Activated T-cell treated with anti-CD3 and anti-CD28 coated beads for 1 hour (primary cell): ENCODE data around the gene ARF3.

Experiments
- DNase-seq: peaks from one replicate; pipeline ENCODE4 v3.0.0-alpha.2; 2020; ENCODE audit warnings: low read depth

The ARF3 gene

DNA sequence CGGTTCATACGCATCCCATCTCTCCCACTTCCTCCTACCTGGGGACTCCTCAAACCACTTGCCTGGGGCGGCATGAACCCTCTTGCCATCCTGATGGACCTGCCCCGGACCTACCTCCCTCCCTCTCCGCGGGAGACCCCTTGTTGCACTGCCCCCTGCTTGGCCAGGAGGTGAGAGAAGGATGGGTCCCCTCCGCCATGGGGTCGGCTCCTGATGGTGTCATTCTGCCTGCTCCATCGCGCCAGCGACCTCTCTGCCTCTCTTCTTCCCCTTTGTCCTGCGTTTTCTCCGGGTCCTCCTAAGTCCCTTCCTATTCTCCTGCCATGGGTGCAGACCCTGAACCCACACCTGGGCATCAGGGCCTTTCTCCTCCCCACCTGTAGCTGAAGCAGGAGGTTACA lies 24.5 kb upstream of the ARF3 start:
- no peak for DNase-seq

DNA sequence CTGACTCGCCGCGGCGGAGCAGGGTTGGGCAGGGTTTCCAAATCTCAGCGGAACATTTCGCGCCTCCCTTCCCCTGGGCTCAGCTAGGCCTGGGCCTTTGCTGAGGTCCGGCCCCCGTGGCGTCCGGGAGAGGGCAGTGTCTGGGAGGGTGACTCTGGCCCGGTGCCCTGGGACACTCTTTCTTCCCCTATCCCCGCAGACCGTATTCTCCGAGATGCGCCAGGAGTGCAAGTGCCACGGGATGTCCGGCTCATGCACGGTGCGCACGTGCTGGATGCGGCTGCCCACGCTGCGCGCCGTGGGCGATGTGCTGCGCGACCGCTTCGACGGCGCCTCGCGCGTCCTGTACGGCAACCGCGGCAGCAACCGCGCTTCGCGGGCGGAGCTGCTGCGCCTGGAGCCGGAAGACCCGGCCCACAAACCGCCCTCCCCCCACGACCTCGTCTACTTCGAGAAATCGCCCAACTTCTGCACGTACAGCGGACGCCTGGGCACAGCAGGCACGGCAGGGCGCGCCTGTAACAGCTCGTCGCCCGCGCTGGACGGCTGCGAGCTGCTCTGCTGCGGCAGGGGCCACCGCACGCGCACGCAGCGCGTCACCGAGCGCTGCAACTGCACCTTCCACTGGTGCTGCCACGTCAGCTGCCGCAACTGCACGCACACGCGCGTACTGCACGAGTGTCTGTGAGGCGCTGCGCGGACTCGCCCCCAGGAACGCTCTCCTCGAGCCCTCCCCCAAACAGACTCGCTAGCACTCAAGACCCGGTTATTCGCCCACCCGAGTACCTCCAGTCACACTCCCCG lies 23.9 kb upstream of the ARF3 start:
- DNase-seq = no peak

DNA sequence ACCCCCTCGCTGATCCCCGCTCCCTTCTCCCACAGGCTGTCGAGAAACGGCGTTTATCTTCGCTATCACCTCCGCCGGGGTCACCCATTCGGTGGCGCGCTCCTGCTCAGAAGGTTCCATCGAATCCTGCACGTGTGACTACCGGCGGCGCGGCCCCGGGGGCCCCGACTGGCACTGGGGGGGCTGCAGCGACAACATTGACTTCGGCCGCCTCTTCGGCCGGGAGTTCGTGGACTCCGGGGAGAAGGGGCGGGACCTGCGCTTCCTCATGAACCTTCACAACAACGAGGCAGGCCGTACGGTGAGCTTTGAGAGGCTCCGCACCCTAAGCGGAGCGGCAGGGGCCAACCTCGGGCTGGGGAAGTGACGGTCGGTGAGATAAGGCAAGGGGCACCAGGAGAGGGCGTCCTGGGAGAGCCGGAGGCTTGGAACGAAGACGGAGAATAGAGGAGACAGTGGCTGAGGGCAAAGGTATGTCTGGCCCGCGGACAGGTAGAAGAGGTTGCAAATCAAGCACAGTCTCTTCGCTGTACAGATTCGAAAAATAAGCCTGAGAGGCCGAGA lies 23.2 kb upstream of the ARF3 start:
- no peak for DNase-seq

DNA sequence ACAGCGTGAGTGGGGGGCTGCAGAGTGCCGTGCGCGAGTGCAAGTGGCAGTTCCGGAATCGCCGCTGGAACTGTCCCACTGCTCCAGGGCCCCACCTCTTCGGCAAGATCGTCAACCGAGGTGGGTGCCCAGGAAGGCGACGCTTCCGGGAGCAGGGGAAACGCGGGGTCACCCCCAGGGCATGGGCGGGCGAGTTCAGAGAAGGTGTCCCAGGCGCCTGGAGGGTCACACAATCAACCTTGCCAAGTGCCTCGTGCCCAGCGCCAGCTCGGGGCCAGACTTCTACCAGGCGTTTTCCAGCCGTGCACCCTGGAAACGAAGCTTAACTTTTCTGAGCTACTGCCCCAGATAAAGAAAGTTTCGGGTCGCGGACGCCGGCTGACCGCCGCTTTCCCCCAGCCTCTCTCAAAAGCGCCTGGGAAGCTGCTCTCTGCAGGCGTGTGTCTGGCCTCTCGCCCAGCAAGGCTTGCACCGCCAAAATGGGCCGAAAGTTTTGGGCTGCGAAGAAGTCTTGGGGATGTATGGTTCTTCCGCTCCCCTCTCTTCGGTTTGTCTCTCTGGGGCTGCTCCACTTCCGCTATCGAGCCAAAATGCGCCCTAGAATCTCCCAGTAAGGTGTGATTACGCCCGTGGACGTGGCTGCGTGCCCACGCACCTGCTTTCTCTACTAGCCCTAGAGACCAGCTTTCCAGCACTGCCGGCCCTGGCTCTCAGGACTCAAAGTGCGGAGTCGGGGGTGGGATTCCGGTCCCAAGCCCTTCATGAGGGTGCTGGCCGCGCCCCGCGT lies 22.5 kb upstream of the ARF3 start:
- DNase-seq = no peak

DNA sequence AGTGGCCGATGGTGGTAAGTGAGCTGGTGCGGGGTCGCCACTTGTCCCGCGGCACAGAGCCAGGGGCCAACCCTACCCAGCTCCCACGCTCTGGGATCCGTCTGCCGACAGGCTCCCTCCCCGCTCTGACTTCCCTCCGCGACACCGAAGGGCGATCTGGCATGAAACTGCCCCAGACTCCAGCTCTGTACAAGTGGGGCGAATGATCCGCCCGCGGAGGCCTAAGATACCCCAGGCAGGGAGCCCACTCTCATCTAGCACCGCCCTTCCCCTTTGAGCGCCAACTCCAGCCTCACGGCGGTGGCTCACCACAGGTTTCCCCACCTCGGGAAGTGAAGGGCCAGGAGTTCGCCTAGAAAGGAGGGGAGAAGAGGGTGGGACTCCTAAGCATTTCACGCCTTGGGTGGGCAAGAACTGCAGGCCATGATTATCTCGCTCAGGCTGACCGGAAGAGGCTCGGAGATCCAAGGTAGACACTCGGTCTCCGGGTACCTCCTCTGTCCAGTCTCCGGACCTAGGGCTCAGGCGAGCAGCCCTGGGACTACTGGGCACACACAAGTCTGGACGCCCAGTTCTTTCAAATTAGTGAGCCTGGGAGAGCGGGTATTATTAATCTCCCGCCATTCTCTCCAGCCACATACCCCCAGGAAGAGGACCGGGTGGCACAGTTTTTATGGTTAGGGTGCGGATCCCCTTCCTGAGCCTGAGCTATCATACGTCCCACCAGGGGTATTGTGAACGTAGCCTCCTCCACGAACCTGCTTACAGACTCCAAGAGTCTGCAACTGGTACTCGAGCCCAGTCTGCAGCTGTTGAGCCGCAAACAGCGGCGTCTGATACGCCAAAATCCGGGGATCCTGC lies 21.7 kb upstream of the ARF3 start:
- DNase-seq = no peak

DNA sequence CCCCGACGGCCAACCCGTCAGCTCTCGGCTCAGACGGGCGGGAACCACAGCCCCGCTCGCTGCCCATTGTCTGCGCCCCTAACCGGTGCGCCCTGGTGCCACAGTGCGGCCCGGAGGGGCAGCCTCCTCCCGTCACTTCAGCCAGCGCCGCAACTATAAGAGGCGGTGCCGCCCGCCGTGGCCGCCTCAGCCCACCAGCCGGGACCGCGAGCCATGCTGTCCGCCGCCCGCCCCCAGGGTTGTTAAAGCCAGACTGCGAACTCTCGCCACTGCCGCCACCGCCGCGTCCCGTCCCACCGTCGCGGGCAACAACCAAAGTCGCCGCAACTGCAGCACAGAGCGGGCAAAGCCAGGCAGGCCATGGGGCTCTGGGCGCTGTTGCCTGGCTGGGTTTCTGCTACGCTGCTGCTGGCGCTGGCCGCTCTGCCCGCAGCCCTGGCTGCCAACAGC lies 21.0 kb upstream of the ARF3 start, which contains the start of gene WNT1:
Gene WNT1 (plus strand): TSS at position 32 of the 450 bp plus-strand sequence. CDS start 329 bp downstream, at position 361.
- no peak for DNase-seq

DNA sequence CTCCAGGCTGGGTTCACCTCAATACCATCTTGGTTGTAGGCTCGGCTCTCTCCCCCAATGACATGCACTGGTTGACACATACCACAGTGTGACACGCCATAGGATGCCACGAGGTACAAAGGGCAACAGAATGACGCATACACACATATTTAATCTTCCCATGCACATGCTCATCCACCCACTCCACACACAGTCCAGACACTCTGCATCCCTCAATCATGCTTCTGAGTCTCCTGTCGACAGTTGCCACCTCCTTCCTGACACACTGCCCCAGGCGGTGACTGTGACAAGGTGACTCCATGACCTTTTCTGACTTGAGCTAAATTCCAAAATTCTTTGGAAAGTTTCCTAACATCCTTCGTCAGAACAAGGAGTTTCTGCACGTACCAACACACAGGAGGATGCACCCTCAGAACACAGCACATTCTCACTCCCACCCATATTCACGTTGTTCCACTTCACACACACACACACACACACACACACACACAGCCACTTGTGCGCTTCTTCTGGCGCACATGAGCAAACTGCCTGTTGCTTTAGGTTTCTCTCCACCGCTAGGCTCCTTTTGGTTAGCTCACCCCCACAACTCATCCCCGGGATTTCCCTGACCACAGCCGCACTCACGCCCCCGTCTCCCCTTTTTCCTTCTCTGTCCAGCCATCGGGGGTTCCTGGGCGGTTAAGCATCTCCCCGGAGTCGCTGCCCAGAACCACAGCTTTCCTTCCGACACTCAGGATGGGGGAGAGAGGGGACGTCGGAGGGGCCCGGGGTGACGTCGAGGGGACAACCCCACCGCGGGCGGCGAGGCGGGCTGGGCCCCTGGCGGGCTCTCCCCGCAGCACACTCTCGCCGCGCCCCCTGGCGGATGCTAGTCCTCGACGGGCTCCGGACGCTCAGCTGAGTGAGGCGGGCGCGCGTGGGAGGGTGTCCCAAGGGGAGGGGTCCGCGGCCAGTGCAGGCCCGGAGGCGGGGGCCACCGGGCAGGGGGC lies 20.3 kb upstream of the ARF3 start:
- DNase-seq = peak; percentile 83

DNA sequence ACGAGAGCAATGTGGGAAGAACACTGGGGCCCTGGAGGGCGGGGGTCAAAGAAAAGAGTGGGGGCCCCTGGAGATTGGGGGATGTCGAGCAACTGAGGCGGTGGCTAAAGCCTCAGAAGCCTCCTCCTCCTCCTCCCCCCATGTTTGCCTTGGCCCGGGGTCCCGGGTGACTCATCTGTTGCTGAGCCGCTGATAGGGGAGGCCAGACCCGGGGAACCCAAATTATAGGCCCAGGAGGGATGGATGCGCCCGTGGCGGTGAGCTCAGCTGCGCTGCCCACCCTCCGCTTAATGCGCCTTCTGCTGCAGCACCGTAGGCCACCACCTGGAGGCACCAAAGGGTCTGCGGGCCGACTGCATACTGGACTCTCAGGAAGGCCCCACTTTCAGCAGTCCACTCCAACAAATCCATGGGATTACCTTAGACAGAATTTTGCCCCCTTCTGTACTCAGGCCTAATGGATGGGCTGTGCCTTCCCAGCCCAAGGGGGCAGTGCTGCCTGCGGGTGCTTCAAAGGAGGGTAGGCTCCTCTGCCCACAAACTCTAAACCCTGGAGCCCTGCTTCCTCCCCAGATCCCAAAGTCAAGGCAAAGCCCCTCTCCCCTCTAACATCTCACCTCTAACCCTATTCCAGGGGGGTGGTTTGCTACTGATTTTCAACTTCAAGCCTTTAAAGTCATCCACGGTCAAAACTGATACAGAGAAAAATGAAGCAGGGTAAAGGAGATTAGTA lies 16.8 kb upstream of the ARF3 start:
- DNase-seq = no peak

DNA sequence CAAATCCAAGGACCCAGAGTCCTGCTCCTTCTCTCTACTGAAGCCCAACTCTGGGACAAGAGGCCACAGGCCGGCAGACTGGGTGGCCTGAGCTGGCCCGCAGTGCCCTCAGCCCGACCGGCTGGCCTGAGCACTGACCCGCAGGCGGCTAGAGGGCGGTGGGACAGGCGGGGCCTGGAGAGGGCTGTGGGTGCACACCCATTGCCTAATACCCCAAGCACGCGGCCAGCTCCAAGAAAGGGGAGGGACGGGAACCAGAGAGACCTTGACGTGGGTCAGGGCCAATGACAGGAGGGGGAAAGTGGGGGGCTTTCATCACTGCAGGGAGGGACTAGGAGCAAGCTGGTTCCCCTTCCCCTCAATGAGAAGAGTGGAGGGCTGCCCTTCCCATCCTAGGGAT lies 16.2 kb upstream of the ARF3 start:
- DNase-seq = no peak

DNA sequence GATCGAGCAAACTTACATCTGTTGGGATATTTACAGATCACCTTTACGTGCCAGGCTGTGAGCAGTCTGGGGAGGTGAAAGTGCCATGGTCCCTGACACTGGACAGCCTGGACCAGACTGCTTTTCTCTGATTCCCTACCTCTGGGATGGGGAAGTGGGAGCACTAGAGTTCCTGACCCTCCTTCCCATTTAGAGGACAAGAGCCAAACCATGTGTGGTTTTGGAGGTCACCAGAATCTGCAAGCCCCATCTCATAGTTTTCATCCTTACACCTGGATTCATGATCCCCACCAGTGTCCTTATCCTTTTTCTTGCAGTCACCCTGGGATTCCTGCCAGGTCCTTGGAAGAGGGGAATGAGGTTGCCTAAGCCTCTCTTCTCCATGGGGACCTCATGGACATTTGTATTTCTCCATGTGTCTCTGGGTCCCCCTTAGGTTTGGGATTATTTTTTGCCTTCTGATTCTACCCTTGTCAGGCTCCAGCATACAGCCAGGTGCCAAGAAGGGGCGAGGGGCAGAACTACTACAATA lies 15.7 kb upstream of the ARF3 start:
- no peak for DNase-seq

DNA sequence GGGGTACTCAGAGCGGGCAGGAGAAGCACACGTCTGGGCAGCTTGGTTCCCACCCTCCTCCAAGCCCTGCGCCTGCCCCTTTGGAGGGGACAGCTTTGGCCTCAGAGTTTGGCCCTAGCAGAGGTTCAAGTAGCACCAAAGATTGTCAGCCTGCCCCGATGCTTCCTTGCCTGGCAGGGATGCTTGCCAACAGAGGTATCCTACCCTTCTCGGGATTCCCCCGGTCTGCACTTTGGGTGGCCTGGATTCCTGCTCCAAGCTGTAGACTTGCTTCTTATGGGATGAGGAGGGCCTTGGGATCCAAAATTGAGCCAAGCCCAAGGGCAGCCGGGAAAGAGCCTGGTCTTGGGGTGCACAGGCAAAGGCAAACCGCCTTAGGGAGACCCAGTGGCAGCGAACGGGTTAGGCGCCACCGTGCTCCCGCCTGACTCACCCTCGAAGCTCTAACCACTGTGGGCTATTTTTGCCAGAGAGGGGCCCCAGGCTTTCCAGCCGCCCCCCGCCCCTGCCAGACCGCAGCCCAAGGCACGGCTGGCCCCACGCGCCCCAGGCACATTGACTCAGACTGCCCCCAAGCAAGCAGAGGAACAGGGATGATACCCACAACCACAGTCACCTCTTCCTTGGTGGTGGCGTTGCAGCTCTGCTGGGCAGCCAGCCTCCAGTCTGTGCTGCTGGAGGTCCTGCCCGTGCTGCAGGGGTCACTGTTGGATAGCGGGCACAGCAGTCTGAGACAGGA lies 15.1 kb upstream of the ARF3 start:
- DNase-seq = no peak

DNA sequence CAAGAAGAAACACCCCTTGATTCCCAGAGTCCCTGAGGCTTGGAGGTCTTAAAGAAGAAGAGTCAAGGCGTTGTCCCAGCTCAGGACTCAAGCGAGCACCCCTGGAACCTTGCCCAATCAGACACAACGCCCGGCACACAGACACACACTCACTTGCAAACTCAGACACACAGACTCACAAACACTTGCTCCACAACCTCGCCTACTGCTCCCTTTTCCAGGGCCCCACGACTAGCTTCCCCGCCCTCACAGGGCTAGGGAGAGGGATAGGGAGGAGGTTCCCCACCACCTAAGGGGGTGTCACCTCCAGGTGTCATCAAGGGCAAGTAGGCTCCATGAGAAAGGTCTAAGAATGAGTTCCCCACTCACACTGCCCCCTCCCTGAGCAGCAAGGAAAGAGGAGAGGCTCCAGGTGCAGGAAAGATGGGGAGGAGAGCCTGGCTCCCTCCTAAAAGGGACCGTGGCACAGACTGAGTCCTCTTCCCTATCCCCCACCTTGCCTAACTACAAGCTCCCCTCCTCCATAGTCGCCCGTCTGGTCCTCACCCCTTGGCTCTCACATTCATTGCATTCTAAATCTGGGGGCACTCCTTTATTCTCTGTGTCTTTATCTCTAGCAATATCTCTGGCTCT lies 13.5 kb upstream of the ARF3 start:
- no peak for DNase-seq

DNA sequence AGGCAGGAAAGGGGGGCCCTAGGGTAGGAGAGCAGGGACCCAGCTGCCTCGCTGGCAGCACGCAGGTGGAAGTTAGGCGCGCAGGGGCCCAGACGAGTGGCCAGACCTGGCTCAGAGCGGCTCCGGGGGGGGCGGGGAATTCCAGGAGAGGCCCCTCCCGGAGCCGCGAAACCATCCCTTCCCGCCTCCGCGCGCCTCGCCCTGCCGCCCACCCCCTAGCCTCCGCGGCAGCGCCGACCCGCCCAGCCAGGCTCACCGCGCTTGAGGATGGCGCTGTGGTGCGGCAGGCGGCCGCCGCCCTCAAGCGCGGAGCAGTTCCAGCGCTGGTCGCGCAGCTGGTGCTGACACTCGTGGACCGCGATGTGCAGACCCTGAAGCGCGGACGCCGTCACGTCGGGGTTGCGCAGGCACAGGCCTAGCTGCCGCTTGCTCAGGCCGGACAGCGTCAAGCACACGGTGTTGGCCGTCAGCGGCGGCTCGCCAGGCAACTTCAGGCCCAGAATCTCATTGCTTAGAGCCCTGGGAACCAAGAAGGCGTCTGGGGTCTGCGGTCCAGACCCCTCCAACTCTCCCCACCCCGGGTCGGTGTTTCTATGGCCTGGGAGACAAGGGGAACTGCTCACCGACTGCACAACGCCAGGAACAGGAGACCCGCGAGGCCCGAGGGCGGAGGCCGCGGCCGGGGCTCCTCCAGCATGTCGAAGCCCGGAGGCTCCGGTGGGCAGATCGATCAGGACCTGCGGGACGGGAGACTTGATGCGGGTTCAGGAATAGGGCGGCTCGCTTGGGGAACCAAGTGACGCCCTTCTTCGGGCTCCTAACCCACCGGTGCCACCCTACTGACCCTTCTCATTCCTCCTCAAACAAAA lies 12.8 kb upstream of the ARF3 start:
- DNase-seq = no peak

DNA sequence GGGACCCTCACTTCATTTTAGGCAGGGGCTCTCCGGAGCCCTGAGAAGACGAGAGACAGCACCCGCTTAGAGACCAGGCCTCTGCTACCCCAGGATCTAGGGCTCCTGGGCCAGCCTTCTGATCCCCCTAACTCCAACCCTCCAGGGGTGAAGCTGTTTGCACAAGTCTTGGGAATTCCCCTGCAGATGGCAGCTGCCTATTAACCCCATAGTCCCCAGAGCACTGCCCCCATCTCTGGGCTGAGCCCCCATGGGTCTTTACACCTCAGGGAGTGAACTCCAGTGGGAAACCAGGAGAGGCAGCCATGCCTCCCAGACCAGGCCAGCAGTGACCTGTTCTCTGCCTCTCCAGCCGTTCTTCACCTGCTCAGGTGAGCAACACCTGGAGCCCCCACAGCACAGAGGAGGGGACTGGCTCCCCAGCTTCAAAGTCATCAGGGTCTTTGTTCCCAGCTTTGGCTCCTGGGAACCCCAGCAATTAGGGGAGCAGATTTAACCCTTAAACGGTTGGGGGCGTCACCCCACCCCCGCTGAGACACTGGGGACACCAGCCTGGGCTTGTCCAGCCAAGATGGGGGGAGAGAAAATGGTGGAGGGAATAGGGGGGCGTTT lies 12.0 kb upstream of the ARF3 start:
- DNase-seq = no peak

DNA sequence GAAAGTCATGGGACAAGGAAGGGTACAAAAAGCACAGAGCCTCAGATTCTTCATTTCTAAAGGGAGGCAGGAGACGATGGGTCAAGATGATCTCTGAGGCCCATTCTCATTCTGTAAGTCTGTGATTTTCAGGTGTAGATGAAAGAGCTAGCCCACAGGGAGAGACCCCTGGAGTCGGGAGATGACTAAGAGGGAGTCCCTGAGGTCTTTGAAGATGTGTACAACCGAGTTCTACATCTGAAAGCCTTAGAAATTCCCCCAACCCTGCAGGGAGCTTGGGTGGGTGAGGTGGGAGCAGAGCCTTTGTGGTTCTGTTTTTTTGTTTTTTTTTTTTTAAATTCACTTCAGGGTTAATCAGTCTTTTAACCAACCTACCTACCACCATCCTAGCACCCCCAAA lies 11.2 kb upstream of the ARF3 start:
- DNase-seq = no peak

DNA sequence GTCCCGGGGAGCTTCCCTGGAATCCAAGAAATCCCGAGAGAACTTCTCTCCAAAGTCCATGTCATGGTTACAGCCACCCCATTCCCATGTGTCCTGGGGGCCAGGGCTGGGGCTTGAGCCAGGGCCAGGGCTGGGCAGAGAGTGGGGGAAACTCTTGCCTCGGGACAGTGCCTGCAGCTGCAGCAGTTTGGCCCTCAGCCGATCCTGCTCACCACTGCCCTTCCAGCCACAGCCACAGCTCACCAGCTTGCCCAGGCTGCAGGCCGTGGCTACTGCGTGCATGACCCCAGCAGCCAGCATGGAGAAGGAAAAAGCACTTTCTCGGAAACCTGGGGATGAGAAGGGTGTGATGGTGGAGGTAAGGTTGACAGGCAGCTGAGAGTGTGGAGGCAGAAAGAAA lies 10.7 kb upstream of the ARF3 start:
- no peak for DNase-seq
